Caco-2 (cell line): ENCODE results near the gene CHRM2. TPM values are rescaled to one million over a fixed set of nuclear protein-coding genes. Genes with fewer than 3 reads are reported as not detected.

Experiments used
- BruUV-seq: library from RNA; stranded (reverse); fragments of 400-500 nt; replicated peaks from 2 replicates; lab custom pipeline; 2021; lab: Mats Ljungman, UMichigan
- CTCF ChIA-PET: fragments of 300-600 bp; sonication (Branson Sonifier 250); formaldehyde crosslinking; loops from one replicate; lab custom pipeline; 2022; ENCODE audit warnings: antibody characterized with exemption; lab: Charles Lee
- POLR2A ChIA-PET: fragments of 300-600 bp; sonication (Branson Sonifier 250); formaldehyde crosslinking; loops from one replicate; lab custom pipeline; 2022; ENCODE audit warnings: antibody characterized with exemption; lab: Charles Lee
- DNase-seq, 2 experiments: peaks; one replicate each; pipeline versions ENCODE4 v3.0.0 to v3.0.0-alpha.2; 2020 to 2022
- H3K27me3 ChIP-seq: replicated peaks from 2 replicates; pipeline ENCODE4 v1.6.0; 2011; ENCODE audit warnings: low read length; ENCODE audit not compliant: control insufficient read depth, insufficient read depth
- H3K36me3 ChIP-seq: 2 replicates; pipeline ENCODE4 v1.5.1; 2011; ENCODE audit warnings: low read length; ENCODE audit not compliant: control insufficient read depth, insufficient read depth
- H3K4me1 ChIP-seq: fragments of 250-450 bp; sonication (Bioruptor Pico); 2 replicates; pipeline ENCODE4 v1.5.1; 2020; ENCODE audit warnings: mild to moderate bottlenecking
- H3K4me3 ChIP-seq: 2 replicates; pipeline ENCODE4 v1.5.1; 2011; ENCODE audit warnings: low read depth, mild to moderate bottlenecking, control low read depth, low read length
- H3K9me3 ChIP-seq: fragments of 250-450 bp; sonication (Bioruptor Pico); 2 replicates; pipeline ENCODE4 v1.5.1; 2020; ENCODE audit warnings: mild to moderate bottlenecking, moderate library complexity
- H3K27ac Mint-ChIP-seq: one replicate; pipeline ENCODE4 v1.8.0; 2022; ENCODE audit warnings: mixed read lengths; ENCODE audit not compliant: unreplicated experiment
- H3K27me3 Mint-ChIP-seq: one replicate; pipeline ENCODE4 v1.8.0; 2022; ENCODE audit warnings: mixed read lengths; ENCODE audit not compliant: insufficient read depth, unreplicated experiment
- H3K36me3 Mint-ChIP-seq: one replicate; pipeline ENCODE4 v1.8.0; 2022; ENCODE audit warnings: mild to moderate bottlenecking, mixed read lengths; ENCODE audit not compliant: insufficient read depth, unreplicated experiment
- H3K4me1 Mint-ChIP-seq: one replicate; pipeline ENCODE4 v1.8.0; 2022; ENCODE audit warnings: low read depth, mixed read lengths; ENCODE audit not compliant: unreplicated experiment
- H3K4me3 Mint-ChIP-seq: one replicate; pipeline ENCODE4 v1.8.0; 2022; ENCODE audit warnings: mild to moderate bottlenecking, moderate library complexity, mixed read lengths; ENCODE audit not compliant: unreplicated experiment
- H3K9me3 Mint-ChIP-seq: one replicate; pipeline ENCODE4 v1.8.0; 2022; ENCODE audit warnings: mixed read lengths; ENCODE audit not compliant: unreplicated experiment
- CTCF ChIP-seq, 2 experiments: fragments of 200-600 bp in 1 of 2; IDR thresholded peaks; 1 replicate in 1 of 2; 2 replicates in 1 of 2; pipeline versions ENCODE4 v1.5.1 to v1.8.0; 2011 to 2022; ENCODE audit warnings: antibody characterized with exemption in 1 of 2, control low read depth in 1 of 2, inconsistent platforms in 1 of 2, low read depth in 1 of 2, low read length in 1 of 2, mild to moderate bottlenecking in 1 of 2, moderate library complexity in 1 of 2; ENCODE audit not compliant: insufficient read depth in 1 of 2, severe bottlenecking in 1 of 2, unreplicated experiment in 1 of 2
- intact Hi-C: fragments of 100-400 bp; cut with micrococcal nuclease; formaldehyde crosslinking; loops from one replicate; pipeline ENCODE4 v1.10.0; 2022; ENCODE audit not compliant: unreplicated experiment
- total RNA-seq: library from RNA; stranded (reverse); gene quantifications from 2 replicates; pipeline ENCODE4 v1.2.3, GENCODE V29; 2022

Gene CHRM2
- total RNA-seq, 1 experiment from 2014 or later, result not detected

- H3K9me3 Mint-ChIP-seq, result no peaks in the 10 kb centered on the region
- ChIA-PET POLR2A (no interaction called here), CTCF (no interaction called here)
- TF ChIP-seq CTCF (IDR thresholded peaks at IDR 0.05; ENCODE audit: insufficient read depth in 1 of 2, low read depth in 1 of 2, low read length in 1 of 2, severe bottlenecking in 1 of 2, unreplicated experiment in 1 of 2), result no peak
- no peak overlapping the region for H3K4me3 Mint-ChIP-seq
- H3K36me3 ChIP-seq, result no peaks in the 10 kb centered on the region
- no peak overlapping the region for H3K27ac Mint-ChIP-seq
- no TSS peak for BruUV-seq
- H3K27me3 ChIP-seq, result no peaks in the 10 kb centered on the region
- no peaks in the 10 kb centered on the region for H3K27me3 Mint-ChIP-seq
- H3K36me3 Mint-ChIP-seq, result no peaks in the 10 kb centered on the region
- no peaks in the 10 kb centered on the region for H3K4me1 Mint-ChIP-seq
- no peak for DNase-seq
- no peak overlapping the region for H3K4me3 ChIP-seq
- intact Hi-C loops, result no loop called here
- no peaks in the 10 kb centered on the region for H3K4me1 ChIP-seq
- no peaks in the 10 kb centered on the region for H3K9me3 ChIP-seq
Observed at GRCh38 chr7:136869001-136869961, 829 bp downstream of the CHRM2 start.

GRCh38 chr7:136869991-136870865 is 1.8 kb downstream of the CHRM2 start:
- H3K4me1 ChIP-seq, result no peaks in the 10 kb centered on the region
- H3K27me3 Mint-ChIP-seq, result no peaks in the 10 kb centered on the region
- H3K27me3 ChIP-seq, result no peaks in the 10 kb centered on the region
- ChIA-PET POLR2A (no interaction called here), CTCF (interaction anchor here (0.6 kb wide), 1 partner anchor 1030 kb away, joined by 7 read pairs; no protein-coding TSS in a partner anchor)
- H3K4me1 Mint-ChIP-seq, result no peaks in the 10 kb centered on the region
- intact Hi-C loops, result no loop called here
- no TSS peak for BruUV-seq
- H3K9me3 ChIP-seq, result no peaks in the 10 kb centered on the region
- no peak for DNase-seq
- H3K27ac Mint-ChIP-seq, result no peak overlapping the region
- no peak overlapping the region for H3K4me3 Mint-ChIP-seq
- no peak for TF ChIP-seq CTCF (IDR thresholded peaks at IDR 0.05; ENCODE audit: insufficient read depth in 1 of 2, low read depth in 1 of 2, low read length in 1 of 2, severe bottlenecking in 1 of 2, unreplicated experiment in 1 of 2)
- no peaks in the 10 kb centered on the region for H3K9me3 Mint-ChIP-seq
- no peaks in the 10 kb centered on the region for H3K36me3 ChIP-seq
- no peak overlapping the region for H3K4me3 ChIP-seq
- H3K36me3 Mint-ChIP-seq, result no peaks in the 10 kb centered on the region

GRCh38 chr7:136870866-136871487 is 2.5 kb downstream of the CHRM2 start:
- CTCF ChIA-PET, result interaction anchor here (0.6 kb wide), 1 partner anchor 11 kb away, joined by 4 read pairs; no protein-coding TSS in a partner anchor
- intact Hi-C loops, result no loop called here
- H3K4me3 ChIP-seq, result no peak overlapping the region

More at GRCh38 chr7:136870866-136871487, 2.5 kb downstream of the CHRM2 start:
- Mint-ChIP-seq H3K27me3 (no peaks in the 10 kb centered on the region), H3K9me3 (no peaks in the 10 kb centered on the region), H3K4me3 (no peak overlapping the region), H3K27ac (no peak overlapping the region), H3K36me3 (no peaks in the 10 kb centered on the region), H3K4me1 (no peaks in the 10 kb centered on the region)
- H3K4me1 ChIP-seq, result no peaks in the 10 kb centered on the region
- DNase-seq, result no peak
- no peaks in the 10 kb centered on the region for H3K9me3 ChIP-seq
- no TSS peak for BruUV-seq
- no peak for TF ChIP-seq CTCF (IDR thresholded peaks at IDR 0.05; ENCODE audit: insufficient read depth in 1 of 2, low read depth in 1 of 2, low read length in 1 of 2, severe bottlenecking in 1 of 2, unreplicated experiment in 1 of 2)
- H3K27me3 ChIP-seq, result no peaks in the 10 kb centered on the region
- no peaks in the 10 kb centered on the region for H3K36me3 ChIP-seq
- POLR2A ChIA-PET, result no interaction called here
